CD14-positive monocyte (primary cell): Measurements from ENCODE around the gene ATP6V0E2. TPM values are rescaled to one million over a fixed set of nuclear protein-coding genes. Genes with fewer than 3 reads are reported as not detected.

Experiments
- DNase-seq, 3 donors: peaks; one replicate each; pipeline ENCODE4 v3.0.0-alpha.2; 2011 to 2022
- H2AFZ ChIP-seq: 2 replicates; pipeline ENCODE4 v1.6.0; 2012; ENCODE audit warnings: mild to moderate bottlenecking, low read depth, low read length, inconsistent platforms; ENCODE audit not compliant: insufficient read depth, poor library complexity, severe bottlenecking
- H3K27ac ChIP-seq, 2 donors: 1 replicate in 1 of 2; 2 replicates in 1 of 2; pipeline ENCODE4 v1.5.1; 2012 to 2013; ENCODE audit warnings: low read length in 2 of 2, control low read depth in 1 of 2, inconsistent platforms in 1 of 2, low read depth in 1 of 2, mild to moderate bottlenecking in 1 of 2
- H3K27me3 ChIP-seq, 2 donors: one replicate each; pipeline versions ENCODE4 v1.6.0 to v1.6.1; 2011 to 2013; ENCODE audit warnings: low read length in 2 of 2; ENCODE audit not compliant: control insufficient read depth in 2 of 2, insufficient read depth in 2 of 2
- H3K36me3 ChIP-seq, 2 donors: replicated peaks in 1 of 2; 1 replicate in 1 of 2; 2 replicates in 1 of 2; pipeline versions ENCODE4 v1.5.1 to v1.6.1; 2012 to 2013; ENCODE audit warnings: low read length in 2 of 2, control low read depth in 1 of 2, inconsistent platforms in 1 of 2, mild to moderate bottlenecking in 1 of 2; ENCODE audit not compliant: insufficient read depth in 2 of 2, control insufficient read depth in 1 of 2
- H3K4me1 ChIP-seq, 2 donors: 1 replicate in 1 of 2; 2 replicates in 1 of 2; pipeline versions ENCODE4 v1.5.1 to v1.6.1; 2012 to 2013; ENCODE audit warnings: low read length in 2 of 2, control low read depth in 1 of 2, inconsistent platforms in 1 of 2, mild to moderate bottlenecking in 1 of 2, moderate library complexity in 1 of 2; ENCODE audit not compliant: insufficient read depth in 2 of 2, control insufficient read depth in 1 of 2
- H3K4me2 ChIP-seq: replicated peaks from 2 replicates; pipeline ENCODE3; 2012; ENCODE audit warnings: low read length, moderate library complexity, mild to moderate bottlenecking; ENCODE audit not compliant: poor library complexity, severe bottlenecking; ENCODE audit errors: extremely low read depth
- H3K4me3 ChIP-seq, 3 experiments: fragments of 200-600 bp in 1 of 3; sonication (generic) in 1 of 3; replicated peaks in 1 of 3; 1 replicate in 2 of 3; 2 replicates in 1 of 3; pipeline ENCODE4 v1.5.1; 2011 to 2013; ENCODE audit warnings: low read length in 3 of 3, mild to moderate bottlenecking in 3 of 3, control low read depth in 2 of 3, low read depth in 2 of 3, inconsistent platforms in 1 of 3, moderate library complexity in 1 of 3
- H3K79me2 ChIP-seq: 2 replicates; pipeline ENCODE4 v1.6.0; 2012; ENCODE audit warnings: mild to moderate bottlenecking, control low read depth, inconsistent platforms, low read length, moderate library complexity; ENCODE audit not compliant: insufficient read depth
- H3K9ac ChIP-seq: 2 replicates; pipeline ENCODE4 v1.6.0; 2017; ENCODE audit warnings: low read length, mild to moderate bottlenecking; ENCODE audit not compliant: insufficient read depth, poor library complexity, severe bottlenecking
- H3K9me3 ChIP-seq, 2 donors: replicated peaks in 1 of 2; 1 replicate in 1 of 2; 2 replicates in 1 of 2; pipeline versions ENCODE4 v1.5.1 to v1.6.1; 2012 to 2013; ENCODE audit warnings: low read length in 2 of 2, control low read depth in 1 of 2; ENCODE audit not compliant: control insufficient read depth in 1 of 2, insufficient read depth in 1 of 2
- H4K20me1 ChIP-seq: 2 replicates; pipeline ENCODE4 v1.6.0; 2012; ENCODE audit warnings: mild to moderate bottlenecking, low read length, control low read depth, moderate library complexity; ENCODE audit not compliant: insufficient read depth
- H3K27ac Mint-ChIP-seq, 7 donors: one replicate each; pipeline ENCODE4 v1.8.0; 2020; ENCODE audit warnings: mild to moderate bottlenecking in 7 of 7, mixed read lengths in 7 of 7, moderate library complexity in 6 of 7, inconsistent platforms in 2 of 7
- H3K27me3 Mint-ChIP-seq, 3 donors: one replicate each; pipeline ENCODE4 v1.8.0; 2021 to 2022; ENCODE audit warnings: low read depth in 3 of 3, mild to moderate bottlenecking in 3 of 3, mixed read lengths in 3 of 3, moderate library complexity in 3 of 3, inconsistent platforms in 1 of 3
- H3K36me3 Mint-ChIP-seq, 2 donors: one replicate each; pipeline ENCODE4 v1.8.0; 2020; ENCODE audit warnings: mixed read lengths in 2 of 2, inconsistent platforms in 1 of 2, mild to moderate bottlenecking in 1 of 2
- H3K4me1 Mint-ChIP-seq: one replicate; pipeline ENCODE4 v1.8.0; 2020; ENCODE audit warnings: mild to moderate bottlenecking, mixed read lengths
- H3K4me3 Mint-ChIP-seq, 2 donors: one replicate each; pipeline ENCODE4 v1.8.0; 2020; ENCODE audit warnings: mild to moderate bottlenecking in 2 of 2, mixed read lengths in 2 of 2, moderate library complexity in 1 of 2
- H3K9me3 Mint-ChIP-seq, 7 donors: one replicate each; pipeline ENCODE4 v1.8.0; 2020 to 2022; ENCODE audit warnings: mixed read lengths in 7 of 7, mild to moderate bottlenecking in 6 of 7, moderate library complexity in 6 of 7, inconsistent platforms in 2 of 7
- CTCF ChIP-seq: fragments of 200-600 bp; IDR thresholded peaks from one replicate; pipeline ENCODE4 v1.8.0; 2022; ENCODE audit warnings: antibody characterized with exemption, mild to moderate bottlenecking
- WGBS: methylation state at CpG from one replicate; pipeline ENCODE4 v1.1.5; 2013; ENCODE audit warnings: missing lambda C conversion rate; ENCODE audit not compliant: insufficient coverage; 5-methylcytosine and 5-hydroxymethylcytosine counted together
- intact Hi-C, 2 donors: fragments of 100-400 bp; cut with micrococcal nuclease; formaldehyde crosslinking; loops; one replicate each; pipeline versions ENCODE4 v1.15.0 to v1.15.1; 2023
- polyA plus RNA-seq, 3 donors: library from polyadenylated mRNA; depleted of rRNA in 1 of 3; unstranded in 2 of 3; stranded (reverse) in 1 of 3; fragments of 300-500 nt in 2 of 3; fragments of >200 nt in 1 of 3; fragmentation: Illumina TruSeq in 2 of 3; gene quantifications; 1 replicate in 2 of 3; 2 replicates in 1 of 3; pipeline ENCODE4 v1.2.3, GENCODE V29; 2012 to 2021

ATP6V0E2 gene
- polyA plus RNA-seq, 3 donors, result 4.4 to 13.3 (median 8.2) TPM

DNA sequence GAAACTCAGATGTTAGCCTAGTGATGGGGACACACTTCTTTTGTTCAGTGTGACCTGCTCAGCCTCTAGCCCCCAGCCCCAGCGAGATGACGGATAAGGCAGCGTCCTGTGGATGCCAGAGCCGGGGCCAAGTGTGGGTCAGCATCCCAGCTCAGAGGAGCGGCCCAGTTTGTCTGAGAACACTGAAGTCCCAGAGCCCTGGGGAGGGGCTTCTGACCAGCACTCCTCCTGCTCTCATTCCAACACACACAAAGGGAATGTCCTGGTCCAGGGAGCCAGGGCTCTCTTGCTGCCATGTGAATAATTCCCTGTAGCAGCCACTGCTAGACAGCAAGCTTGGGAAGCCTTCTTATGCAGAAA lies 4.5 kb upstream of the ATP6V0E2 start:
- WGBS, result 100% methylated on average over 4 of the region's 5 CpGs

DNA sequence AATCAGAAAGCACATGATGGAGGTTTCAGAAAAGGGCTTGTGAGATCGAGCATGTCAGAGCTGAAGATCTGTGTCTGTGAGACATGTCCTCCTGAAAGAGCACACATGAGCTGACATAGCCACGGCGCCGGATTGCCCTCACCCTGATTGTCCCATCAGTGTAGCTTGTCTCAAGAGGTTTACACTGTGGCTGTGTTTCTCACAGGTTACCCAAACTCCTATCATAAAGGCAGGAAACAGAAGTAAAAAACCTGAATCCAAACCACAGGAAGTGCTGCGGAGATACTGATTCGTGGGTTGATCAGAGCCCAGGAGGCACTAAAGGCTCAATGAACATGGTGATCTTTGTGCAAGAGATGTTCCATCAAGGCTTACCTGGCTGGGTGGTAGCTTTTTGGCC lies 3.9 kb upstream of the ATP6V0E2 start:
- Mint-ChIP-seq H3K9me3 (no peaks in the 10 kb centered on the region), H3K27me3 (peaks cover 2 to 11% (median 6%) of the 10 kb centered on the region in 3 donors), H3K4me3 (no peak overlapping the region), H3K27ac (no peak overlapping the region), H3K36me3 (peaks cover 2 to 3% of the 10 kb centered on the region in 2 donors), H3K4me1 (peaks cover 46% of the 10 kb centered on the region)
- no peak overlapping the region for H3K4me2 ChIP-seq
- intact Hi-C loops, result loop anchor here in 1 of 2 donors (5.0 kb wide), 1 partner anchor 33 kb away; the partner anchor contains the start of gene ZNF862
- peaks cover 0 to under 1% of the 10 kb centered on the region in 2 donors for H3K36me3 ChIP-seq
- H3K27ac ChIP-seq, result no peak overlapping the region
- TF ChIP-seq CTCF, result no peak
- peaks cover 41 to 48% of the 10 kb centered on the region in 2 donors for H3K4me1 ChIP-seq
- H2AFZ ChIP-seq, result no peak overlapping the region
- no peaks in the 10 kb centered on the region for H4K20me1 ChIP-seq
- H3K4me3 ChIP-seq, result no peak overlapping the region
- H3K79me2 ChIP-seq, result no peaks in the 10 kb centered on the region
- no peaks in the 10 kb centered on the region for H3K9me3 ChIP-seq
- no peak for DNase-seq
- no peak overlapping the region for H3K9ac ChIP-seq
- 19% methylated on average over 6 of the region's 6 CpGs for WGBS
- H3K27me3 ChIP-seq, result peaks cover 0 to 2% of the 10 kb centered on the region in 2 donors

More for the DNA sequence above, 4.5 kb upstream of the ATP6V0E2 start:
- no peak overlapping the region for H3K4me3 Mint-ChIP-seq
- peaks cover 5 to 9% of the 10 kb centered on the region in 2 donors for H3K36me3 Mint-ChIP-seq
- Histone ChIP-seq H3K4me1 (peaks cover 37 to 43% of the 10 kb centered on the region in 2 donors), H3K27ac (no peak overlapping the region), H4K20me1 (no peaks in the 10 kb centered on the region), H3K4me3 (no peak overlapping the region), H3K27me3 (peaks cover 0 to 2% of the 10 kb centered on the region in 2 donors), H2AFZ (no peak overlapping the region), H3K9me3 (no peaks in the 10 kb centered on the region), H3K79me2 (no peaks in the 10 kb centered on the region), H3K36me3 (peaks cover 0 to 6% of the 10 kb centered on the region in 2 donors), H3K4me2 (no peak overlapping the region), H3K9ac (no peak overlapping the region)
- no peak for TF ChIP-seq CTCF
- H3K27me3 Mint-ChIP-seq, result peaks cover 2 to 10% (median 6%) of the 10 kb centered on the region in 3 donors
- H3K27ac Mint-ChIP-seq, result no peak overlapping the region
- no peak for DNase-seq
- H3K4me1 Mint-ChIP-seq, result peaks cover 41% of the 10 kb centered on the region
- intact Hi-C loops, result no loop called here
- no peaks in the 10 kb centered on the region for H3K9me3 Mint-ChIP-seq
